Keratinocyte (primary cell): ENCODE results near the gene VPS41.

Experiments
- CTCF ChIP-seq, 3 experiments: IDR thresholded peaks in 1 of 3; conservative IDR thresholded peaks in 1 of 3; optimal IDR thresholded peaks in 1 of 3; 2 replicates in 2 of 3; 3 replicates in 1 of 3; pipeline versions ENCODE3 to v1.5.1; 2011; ENCODE audit warnings: low read length in 3 of 3, mild to moderate bottlenecking in 3 of 3, moderate library complexity in 2 of 3, control low read depth in 1 of 3, inconsistent platforms in 1 of 3; ENCODE audit not compliant: insufficient read depth in 2 of 3; ENCODE audit errors: extremely low read depth in 1 of 3
- EZH2 ChIP-seq: IDR thresholded peaks from one replicate; pipeline ENCODE4 v1.6.1; 2012; ENCODE audit warnings: inconsistent platforms, mild to moderate bottlenecking, low read length, moderate library complexity

DNA sequence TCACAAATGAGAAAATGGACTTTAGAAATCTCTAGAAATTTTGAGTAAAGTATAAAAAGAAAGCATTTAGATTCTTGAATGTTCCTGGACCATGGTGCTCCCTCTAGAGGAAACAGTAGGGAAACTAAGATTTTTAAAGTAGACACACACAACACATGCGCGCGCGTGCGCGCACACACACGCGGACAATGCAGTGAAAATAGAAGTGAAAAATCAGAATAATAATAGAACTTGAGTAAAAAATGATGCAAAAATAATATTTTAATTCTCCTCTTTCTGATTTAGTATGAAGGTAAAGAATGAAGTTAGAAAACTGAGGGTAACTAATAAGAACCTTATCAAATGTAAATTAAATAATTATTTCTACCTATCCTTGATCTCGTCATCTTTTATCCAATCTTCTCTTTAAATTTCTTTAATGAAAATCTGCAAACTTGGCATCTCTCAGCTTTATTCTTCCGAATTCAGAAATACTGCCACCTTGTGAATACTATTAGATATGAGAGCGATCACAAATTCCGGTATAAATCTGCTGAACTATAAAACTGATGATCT is 160.9 kb downstream of the VPS41 start:
- TF ChIP-seq CTCF (optimal IDR thresholded peaks at IDR 0.05 in 1 of 3, IDR thresholded peaks at IDR 0.05 in 1 of 3, conservative IDR thresholded peaks at IDR 0.05 in 1 of 3; ENCODE audit: extremely low read depth in 1 of 3, insufficient read depth in 2 of 3, low read length in 3 of 3) (peak; percentile 22 to 43 (median 30)), EZH2 (no peak)
